Mesenchymal stem cell (in vitro differentiated cells and primary cell): ENCODE results near the gene TAF15.

Source experiments
- DNase-seq: peaks from one replicate; pipeline ENCODE4 v3.0.0-alpha.2; 2013
- H2AFZ ChIP-seq: one replicate; pipeline ENCODE4 v1.6.1; 2013; ENCODE audit warnings: low read depth, mild to moderate bottlenecking, control low read depth, inconsistent platforms, low read length, moderate library complexity
- H2AK5ac ChIP-seq: 2 replicates; pipeline ENCODE4 v1.6.1; 2013; ENCODE audit warnings: low read length, moderate library complexity, mild to moderate bottlenecking, inconsistent platforms; ENCODE audit not compliant: severe bottlenecking
- H2BK120ac ChIP-seq: one replicate; pipeline ENCODE4 v1.6.1; 2013; ENCODE audit warnings: low read depth, mild to moderate bottlenecking, inconsistent platforms, low read length, moderate library complexity
- H2BK12ac ChIP-seq, 2 experiments: one replicate each; pipeline ENCODE4 v1.6.1; 2013; ENCODE audit warnings: inconsistent platforms in 2 of 2, low read length in 2 of 2, mild to moderate bottlenecking in 2 of 2, moderate library complexity in 2 of 2, control low read depth in 1 of 2
- H2BK15ac ChIP-seq: one replicate; pipeline ENCODE4 v1.6.1; 2013; ENCODE audit warnings: mild to moderate bottlenecking, low read depth, inconsistent platforms; ENCODE audit not compliant: poor library complexity, severe bottlenecking
- H2BK5ac ChIP-seq: 2 replicates; pipeline ENCODE4 v1.6.1; 2013; ENCODE audit warnings: low read depth, mild to moderate bottlenecking, low read length, control low read depth, inconsistent platforms; ENCODE audit not compliant: poor library complexity, severe bottlenecking
- H3K14ac ChIP-seq, 2 experiments: one replicate each; pipeline ENCODE4 v1.6.1; 2013; ENCODE audit warnings: inconsistent platforms in 2 of 2, low read length in 2 of 2, control low read depth in 1 of 2, mild to moderate bottlenecking in 1 of 2, moderate library complexity in 1 of 2
- H3K18ac ChIP-seq, 2 experiments: one replicate each; pipeline ENCODE4 v1.6.1; 2013; ENCODE audit warnings: inconsistent platforms in 2 of 2, low read length in 2 of 2, control low read depth in 1 of 2, low read depth in 1 of 2, mild to moderate bottlenecking in 1 of 2
- H3K23ac ChIP-seq, 2 experiments: one replicate each; pipeline ENCODE4 v1.6.1; 2013; ENCODE audit warnings: inconsistent platforms in 2 of 2, low read length in 2 of 2, mild to moderate bottlenecking in 2 of 2, moderate library complexity in 2 of 2, control low read depth in 1 of 2
- H3K27ac ChIP-seq: 2 replicates; pipeline ENCODE4 v1.5.1; 2013; ENCODE audit warnings: mild to moderate bottlenecking, moderate library complexity, low read length, control low read depth, inconsistent platforms; ENCODE audit not compliant: poor library complexity, severe bottlenecking
- H3K27me3 ChIP-seq, 2 experiments: 2 replicates each; pipeline versions ENCODE4 v1.6.1 to v1.7.0; 2013; ENCODE audit warnings: low read length in 2 of 2, mild to moderate bottlenecking in 2 of 2, moderate library complexity in 2 of 2, control low read depth in 1 of 2, inconsistent platforms in 1 of 2; ENCODE audit not compliant: control insufficient read depth in 1 of 2, insufficient read depth in 1 of 2
- H3K36me3 ChIP-seq, 2 experiments: 2 replicates each; pipeline versions ENCODE4 v1.6.1 to v1.7.0; 2013; ENCODE audit warnings: low read length in 2 of 2, control low read depth in 1 of 2, inconsistent platforms in 1 of 2, low read depth in 1 of 2, mild to moderate bottlenecking in 1 of 2; ENCODE audit not compliant: insufficient read depth in 2 of 2, control insufficient read depth in 1 of 2
- H3K4ac ChIP-seq, 2 experiments: one replicate each; pipeline ENCODE4 v1.6.1; 2013; ENCODE audit warnings: inconsistent platforms in 2 of 2, low read length in 2 of 2, mild to moderate bottlenecking in 2 of 2, moderate library complexity in 2 of 2, control low read depth in 1 of 2, low read depth in 1 of 2
- H3K4me1 ChIP-seq: 2 replicates; pipeline ENCODE4 v1.6.1; 2013; ENCODE audit warnings: low read depth, low read length, control low read depth; ENCODE audit not compliant: control insufficient read depth, insufficient read depth
- H3K4me2 ChIP-seq: 2 replicates; pipeline ENCODE4 v1.6.1; 2013; ENCODE audit warnings: low read length, mild to moderate bottlenecking, inconsistent platforms; ENCODE audit not compliant: poor library complexity, severe bottlenecking
- H3K4me3 ChIP-seq, 2 experiments: 2 replicates each; pipeline versions ENCODE4 v1.5.1 to v1.7.0; 2013; ENCODE audit warnings: low read length in 2 of 2, mild to moderate bottlenecking in 2 of 2, control low read depth in 1 of 2, low read depth in 1 of 2; ENCODE audit not compliant: insufficient read depth in 1 of 2
- H3K79me1 ChIP-seq: replicated peaks from 2 replicates; pipeline ENCODE4 v1.6.1; 2013; ENCODE audit warnings: mild to moderate bottlenecking, control low read depth, low read length, inconsistent platforms; ENCODE audit not compliant: poor library complexity, severe bottlenecking
- H3K9ac ChIP-seq: 2 replicates; pipeline ENCODE4 v1.7.0; 2013; ENCODE audit warnings: mild to moderate bottlenecking, low read length, moderate library complexity
- H3K9me3 ChIP-seq: 2 replicates; pipeline ENCODE4 v1.7.0; 2013; ENCODE audit warnings: mild to moderate bottlenecking, low read length; ENCODE audit not compliant: control insufficient read depth
- H4K8ac ChIP-seq: one replicate; pipeline ENCODE4 v1.6.1; 2013; ENCODE audit warnings: inconsistent platforms, mild to moderate bottlenecking, low read length, moderate library complexity
- H4K91ac ChIP-seq: one replicate; pipeline ENCODE4 v1.6.1; 2013; ENCODE audit warnings: mild to moderate bottlenecking, low read length, inconsistent platforms
- WGBS: methylation state at CpG from one replicate; pipeline ENCODE4 v1.1.7; 2013; ENCODE audit warnings: mixed read lengths; 5-methylcytosine and 5-hydroxymethylcytosine counted together

The TAF15 gene

GRCh38 chr17:35878361-35878760, 69.1 kb downstream of the TAF15 start:
- Histone ChIP-seq H3K4me2 (no peak overlapping the region), H3K36me3 (no peaks in the 10 kb centered on the region), H2BK12ac (no peak overlapping the region), H3K4ac (no peak overlapping the region), H3K27ac (no peak overlapping the region), H3K27me3 (no peaks in the 10 kb centered on the region), H4K91ac (no peak overlapping the region), H4K8ac (no peak overlapping the region), H2BK5ac (no peak overlapping the region), H3K4me1 (no peaks in the 10 kb centered on the region), H3K79me1 (no peaks in the 10 kb centered on the region), H3K9ac (no peak overlapping the region), H2BK120ac (no peak overlapping the region), H2BK15ac (no peak overlapping the region), H2AFZ (no peak overlapping the region), H3K4me3 (no peak overlapping the region), H3K23ac (no peak overlapping the region), H2AK5ac (no peak overlapping the region), H3K14ac (no peak overlapping the region), H3K18ac (no peak overlapping the region), H3K9me3 (no peaks in the 10 kb centered on the region)
- DNase-seq: no peak
- 95% methylated on average over 4 of the region's 4 CpGs for WGBS

GRCh38 chr17:35879773-35880654, 70.7 kb downstream of the TAF15 start, which contains the start of gene CCL5:
Gene CCL5 (minus strand): TSS chr17:35880360.
- Histone ChIP-seq H2BK120ac (no peak within 1 kb of the TSS), H3K14ac (no peak within 1 kb of the TSS), H3K79me1 (no peaks in the 10 kb centered on the region), H3K4me1 (no peaks in the 10 kb centered on the region), H4K8ac (no peak within 1 kb of the TSS), H3K18ac (no peak within 1 kb of the TSS), H3K4ac (no peak within 1 kb of the TSS), H2BK5ac (no peak within 1 kb of the TSS), H3K9me3 (no peaks in the 10 kb centered on the region), H3K27ac (no peak within 1 kb of the TSS), H3K23ac (no peak within 1 kb of the TSS), H3K9ac (no peak within 1 kb of the TSS), H3K4me3 (no peak within 1 kb of the TSS), H3K36me3 (no peaks in the 10 kb centered on the region), H2AFZ (no peak within 1 kb of the TSS), H4K91ac (no peak within 1 kb of the TSS), H3K27me3 (no peaks in the 10 kb centered on the region), H2AK5ac (no peak within 1 kb of the TSS), H2BK12ac (no peak within 1 kb of the TSS), H2BK15ac (no peak within 1 kb of the TSS), H3K4me2 (no peak within 1 kb of the TSS)
- WGBS: 86% methylated on average over 11 of the region's 11 CpGs
- DNase-seq: no peak

GRCh38 chr17:35889241-35889640, 80.0 kb downstream of the TAF15 start:
- no peak overlapping the region for H2BK120ac ChIP-seq
- no peak overlapping the region for H3K18ac ChIP-seq
- H3K23ac ChIP-seq: no peak overlapping the region
- DNase-seq: no peak
- no peaks in the 10 kb centered on the region for H3K27me3 ChIP-seq
- H2AK5ac ChIP-seq: no peak overlapping the region
- no peak overlapping the region for H3K4ac ChIP-seq
- no peak overlapping the region for H3K4me2 ChIP-seq
- H4K8ac ChIP-seq: no peak overlapping the region
- H2AFZ ChIP-seq: no peak overlapping the region
- no peak overlapping the region for H3K14ac ChIP-seq
- H2BK15ac ChIP-seq: no peak overlapping the region
- no peak overlapping the region for H4K91ac ChIP-seq
- no peak overlapping the region for H3K4me3 ChIP-seq
- no peaks in the 10 kb centered on the region for H3K9me3 ChIP-seq
- H3K79me1 ChIP-seq: no peaks in the 10 kb centered on the region
- peaks cover 2% of the 10 kb centered on the region for H3K4me1 ChIP-seq
- no peaks in the 10 kb centered on the region for H3K36me3 ChIP-seq
- no peak overlapping the region for H2BK12ac ChIP-seq
- WGBS: 76% methylated on average over 2 of the region's 2 CpGs
- H3K9ac ChIP-seq: no peak overlapping the region
- no peak overlapping the region for H3K27ac ChIP-seq
- no peak overlapping the region for H2BK5ac ChIP-seq

- no peaks in the 10 kb centered on the region for H3K79me1 ChIP-seq
- peak overlapping the region; percentile 16 for H4K8ac ChIP-seq
- H2AK5ac ChIP-seq: no peak overlapping the region
- 80% methylated on average over 2 of the region's 2 CpGs for WGBS
- no peaks in the 10 kb centered on the region for H3K27me3 ChIP-seq
- H3K27ac ChIP-seq: no peak overlapping the region
- H3K14ac ChIP-seq: no peak overlapping the region
- H2BK15ac ChIP-seq: no peak overlapping the region
- H3K4me3 ChIP-seq: peak overlapping the region in 1 of 2 experiments; percentile 7
- no peak overlapping the region for H3K4ac ChIP-seq
- no peak overlapping the region for H2BK120ac ChIP-seq
- no peak overlapping the region for H2BK5ac ChIP-seq
- H2AFZ ChIP-seq: peak overlapping the region; percentile 48
- no peak overlapping the region for H3K4me2 ChIP-seq
- no peak overlapping the region for H4K91ac ChIP-seq
- H2BK12ac ChIP-seq: no peak overlapping the region
- no peak overlapping the region for H3K23ac ChIP-seq
- no peak overlapping the region for H3K18ac ChIP-seq
- no peaks in the 10 kb centered on the region for H3K36me3 ChIP-seq
- peak overlapping the region; percentile 67 for H3K9ac ChIP-seq
- no peaks in the 10 kb centered on the region for H3K9me3 ChIP-seq
- peak; percentile 72 for DNase-seq
- peaks cover 2% of the 10 kb centered on the region for H3K4me1 ChIP-seq
Observed at GRCh38 chr17:35889818-35890773, 80.8 kb downstream of the TAF15 start.
